Measurements from ENCODE around the gene ENPEP.
"Not testable (repeated sequence)": the region's sequence is repeated elsewhere in the genome, so short reads cannot be mapped to it uniquely, and the experiment has no call there.

ENPEP gene

GRCh38 chr4:110467400-110467799 lies 8.6 kb upstream of the ENPEP start:
- Histone ChIP-seq H3K4me1 (ENCODE audit: insufficient read depth, low read length) (no peaks in the 10 kb centered on the region), H3K36me3 (ENCODE audit: insufficient read depth, low read length) (no peaks in the 10 kb centered on the region), H3K9ac (ENCODE audit: low read length) (no peak overlapping the region), H3K4me3 (ENCODE audit: low read depth in 1 of 2, low read length in 2 of 2) (no peak overlapping the region), H3K9me3 (ENCODE audit: low read length) (no peaks in the 10 kb centered on the region), H3K27me3 (ENCODE audit: control insufficient read depth in 1 of 2, insufficient read depth in 2 of 2, low read length in 2 of 2) (no peaks in the 10 kb centered on the region), H3K27ac (ENCODE audit: low read depth, low read length) (no peak overlapping the region)

DNA sequence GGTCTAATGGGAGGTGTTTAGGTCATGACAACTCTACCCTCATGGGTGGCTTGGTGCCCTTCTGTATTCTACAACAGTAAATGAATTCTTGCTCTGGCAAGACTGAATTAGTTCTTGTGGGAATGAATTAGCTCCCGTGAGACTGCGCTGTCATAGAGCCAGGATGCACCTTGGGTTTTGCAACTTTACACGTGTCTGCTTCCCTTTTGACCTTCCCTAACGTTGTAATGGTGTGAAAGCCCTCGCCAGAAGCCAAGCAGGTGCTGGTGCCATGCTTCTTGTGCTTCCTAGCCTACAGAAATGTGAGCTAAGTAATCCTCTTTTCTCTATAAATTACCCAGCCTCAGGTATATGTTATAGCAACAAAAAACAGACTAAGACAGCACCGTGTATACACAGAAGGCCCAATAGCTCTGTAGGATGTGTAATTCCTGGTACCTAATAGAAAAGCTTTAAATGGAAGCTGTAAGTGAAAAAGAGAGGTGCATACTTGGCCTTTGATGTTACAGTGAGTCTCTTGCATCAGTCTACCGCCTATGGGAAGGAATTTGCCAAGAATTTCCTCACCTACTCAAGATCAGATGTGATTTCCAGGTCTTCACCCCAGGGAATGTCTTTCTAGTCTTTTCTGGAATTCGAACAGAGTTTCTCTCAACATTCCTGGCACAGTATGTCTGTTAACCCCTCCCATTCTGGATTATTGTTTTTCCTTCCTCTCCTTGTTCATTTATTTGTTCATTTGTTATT lies 3.2 kb upstream of the ENPEP start:
- Histone ChIP-seq H3K27me3 (ENCODE audit: control insufficient read depth in 1 of 2, insufficient read depth in 2 of 2, low read length in 2 of 2) (no peaks in the 10 kb centered on the region), H3K27ac (ENCODE audit: low read depth, low read length) (no peak overlapping the region), H3K4me3 (ENCODE audit: low read depth in 1 of 2, low read length in 2 of 2) (no peak overlapping the region), H3K36me3 (ENCODE audit: insufficient read depth, low read length) (no peaks in the 10 kb centered on the region), H3K9ac (ENCODE audit: low read length) (no peak overlapping the region), H3K9me3 (ENCODE audit: low read length) (no peaks in the 10 kb centered on the region), H3K4me1 (ENCODE audit: insufficient read depth, low read length) (peaks cover 6% of the 10 kb centered on the region)

DNA sequence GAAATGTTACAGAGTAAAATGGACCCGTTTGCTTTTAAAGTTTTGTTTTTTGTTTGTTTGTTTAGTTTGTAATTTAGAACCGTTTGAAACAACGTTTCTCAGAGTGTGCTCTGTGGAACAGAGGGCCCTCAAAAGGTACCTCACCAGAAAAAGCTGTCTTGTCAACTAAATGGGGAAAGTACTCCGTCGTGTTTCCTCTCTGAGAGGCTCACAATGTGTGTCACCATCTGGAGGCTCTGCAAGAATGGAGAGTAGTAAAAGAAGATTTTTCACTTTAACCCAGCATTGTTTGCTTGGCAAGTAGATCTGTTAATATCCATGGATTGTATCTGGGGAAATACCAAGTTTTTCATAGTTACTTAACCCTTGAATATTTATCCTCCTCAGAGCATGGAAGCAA lies 1.5 kb upstream of the ENPEP start:
- Histone ChIP-seq H3K36me3 (ENCODE audit: insufficient read depth, low read length) (no peaks in the 10 kb centered on the region), H3K9me3 (ENCODE audit: low read length) (no peaks in the 10 kb centered on the region), H3K4me3 (ENCODE audit: low read depth in 1 of 2, low read length in 2 of 2) (no peak overlapping the region), H3K27ac (ENCODE audit: low read depth, low read length) (no peak overlapping the region), H3K27me3 (ENCODE audit: control insufficient read depth in 1 of 2, insufficient read depth in 2 of 2, low read length in 2 of 2) (no peaks in the 10 kb centered on the region), H3K4me1 (ENCODE audit: insufficient read depth, low read length) (peaks cover 6% of the 10 kb centered on the region), H3K9ac (ENCODE audit: low read length) (no peak overlapping the region)

- H3K36me3 ChIP-seq (ENCODE audit: insufficient read depth, low read length); H3K4me1 ChIP-seq (ENCODE audit: insufficient read depth, low read length); H3K9me3 ChIP-seq (ENCODE audit: low read length); H3K27me3 ChIP-seq (ENCODE audit: control insufficient read depth in 1 of 2, insufficient read depth in 2 of 2, low read length in 2 of 2); H3K9ac ChIP-seq (ENCODE audit: low read length); H3K27ac ChIP-seq (ENCODE audit: low read depth, low read length); H3K4me3 ChIP-seq (ENCODE audit: low read depth in 1 of 2, low read length in 2 of 2): not testable (repeated sequence)
Observed at GRCh38 chr4:110475080-110475479, 875 bp upstream of the ENPEP start.

GRCh38 chr4:110477836-110478235 lies 1.9 kb downstream of the ENPEP start:
- Histone ChIP-seq H3K4me3 (ENCODE audit: low read depth in 1 of 2, low read length in 2 of 2) (no peak overlapping the region), H3K36me3 (ENCODE audit: insufficient read depth, low read length) (no peaks in the 10 kb centered on the region), H3K27ac (ENCODE audit: low read depth, low read length) (no peak overlapping the region), H3K9me3 (ENCODE audit: low read length) (no peaks in the 10 kb centered on the region), H3K4me1 (ENCODE audit: insufficient read depth, low read length) (peaks cover 6% of the 10 kb centered on the region), H3K27me3 (ENCODE audit: control insufficient read depth in 1 of 2, insufficient read depth in 2 of 2, low read length in 2 of 2) (no peaks in the 10 kb centered on the region), H3K9ac (ENCODE audit: low read length) (no peak overlapping the region)

DNA sequence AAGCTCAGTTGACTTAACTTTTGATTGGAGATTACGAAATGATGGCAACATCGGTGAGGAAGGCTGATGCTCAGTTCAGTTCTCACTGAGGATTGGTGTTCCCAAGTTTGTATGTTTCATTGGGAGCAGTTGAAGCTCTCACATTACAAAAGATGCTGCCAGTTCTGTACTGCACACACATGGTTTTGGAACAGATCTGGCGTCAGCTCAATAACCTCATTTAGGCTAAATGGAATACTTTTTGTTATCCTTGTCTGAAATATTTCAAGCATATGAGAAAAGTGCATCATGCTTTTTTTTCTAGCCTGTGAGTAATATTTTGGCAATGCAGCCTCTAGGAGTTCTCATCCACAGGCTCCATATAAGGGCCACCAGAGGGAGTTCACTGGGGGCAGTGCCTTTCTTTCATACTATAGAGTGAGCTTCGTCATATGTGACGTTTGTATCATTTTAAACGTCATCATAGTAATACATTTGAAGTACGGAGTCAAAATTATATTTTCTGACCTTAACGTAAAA lies 4.1 kb downstream of the ENPEP start:
- H3K36me3 ChIP-seq (ENCODE audit: insufficient read depth, low read length), result no peaks in the 10 kb centered on the region
- H3K4me1 ChIP-seq (ENCODE audit: insufficient read depth, low read length), result peaks cover 6% of the 10 kb centered on the region
- H3K9ac ChIP-seq (ENCODE audit: low read length), result no peak overlapping the region
- H3K9me3 ChIP-seq (ENCODE audit: low read length), result no peaks in the 10 kb centered on the region
- no peak overlapping the region for H3K4me3 ChIP-seq (ENCODE audit: low read depth in 1 of 2, low read length in 2 of 2)
- H3K27ac ChIP-seq (ENCODE audit: low read depth, low read length), result no peak overlapping the region
- no peaks in the 10 kb centered on the region for H3K27me3 ChIP-seq (ENCODE audit: control insufficient read depth in 1 of 2, insufficient read depth in 2 of 2, low read length in 2 of 2)

GRCh38 chr4:110480746-110481271 lies 4.9 kb downstream of the ENPEP start:
- H3K27ac ChIP-seq (ENCODE audit: low read depth, low read length), result no peak overlapping the region
- H3K27me3 ChIP-seq (ENCODE audit: control insufficient read depth in 1 of 2, insufficient read depth in 2 of 2, low read length in 2 of 2), result no peaks in the 10 kb centered on the region

DNA sequence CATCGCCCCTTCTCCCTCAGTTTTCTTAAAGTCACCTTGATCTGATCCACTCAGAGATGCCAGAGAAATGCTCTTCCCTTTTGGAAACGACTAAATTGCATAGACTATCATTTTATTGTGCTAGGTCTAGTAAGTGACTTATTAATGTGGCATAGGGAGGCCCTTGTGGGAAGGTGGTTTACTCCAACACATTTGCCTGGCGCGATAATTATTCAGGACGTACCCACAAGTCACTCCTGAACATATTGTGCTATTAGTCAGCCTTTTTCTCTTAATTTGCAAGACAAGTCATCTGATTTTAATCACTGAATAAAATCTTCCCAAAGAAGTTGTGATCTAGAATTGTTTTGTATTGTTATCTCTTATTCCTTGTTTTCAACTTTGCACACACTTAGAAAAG lies 7.6 kb downstream of the ENPEP start:
- Histone ChIP-seq H3K9ac (ENCODE audit: low read length) (no peak overlapping the region), H3K9me3 (ENCODE audit: low read length) (no peaks in the 10 kb centered on the region), H3K36me3 (ENCODE audit: insufficient read depth, low read length) (no peaks in the 10 kb centered on the region), H3K27ac (ENCODE audit: low read depth, low read length) (no peak overlapping the region), H3K4me1 (ENCODE audit: insufficient read depth, low read length) (no peaks in the 10 kb centered on the region), H3K27me3 (ENCODE audit: control insufficient read depth in 1 of 2, insufficient read depth in 2 of 2, low read length in 2 of 2) (no peaks in the 10 kb centered on the region), H3K4me3 (ENCODE audit: low read depth in 1 of 2, low read length in 2 of 2) (no peak overlapping the region)

More at GRCh38 chr4:110480746-110481271, 4.9 kb downstream of the ENPEP start:
- no peak overlapping the region for H3K4me3 ChIP-seq (ENCODE audit: low read depth in 1 of 2, low read length in 2 of 2)
- no peaks in the 10 kb centered on the region for H3K36me3 ChIP-seq (ENCODE audit: insufficient read depth, low read length)
- peaks cover 1% of the 10 kb centered on the region for H3K4me1 ChIP-seq (ENCODE audit: insufficient read depth, low read length)
- no peak overlapping the region for H3K9ac ChIP-seq (ENCODE audit: low read length)
- H3K9me3 ChIP-seq (ENCODE audit: low read length), result no peaks in the 10 kb centered on the region

DNA sequence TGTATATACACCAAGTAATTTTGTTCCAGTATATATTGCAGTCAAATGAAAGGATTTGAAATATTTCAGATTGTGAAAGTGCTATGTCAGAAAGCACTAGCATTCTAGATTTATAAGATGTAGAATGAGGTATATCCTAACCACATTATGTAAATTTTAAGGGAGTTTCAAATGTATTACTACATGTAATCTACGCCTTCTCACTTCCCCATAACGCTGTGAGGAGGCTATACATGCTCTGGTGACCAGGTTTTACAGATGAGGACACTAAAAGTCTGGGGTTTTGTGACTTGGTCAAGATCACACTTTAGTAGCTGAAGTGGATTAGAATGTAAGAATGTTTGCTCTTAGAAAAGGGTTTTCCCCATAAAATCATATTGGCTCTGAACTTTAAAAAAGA lies 8.1 kb downstream of the ENPEP start:
- H3K9ac ChIP-seq (ENCODE audit: low read length), result no peak overlapping the region
- no peaks in the 10 kb centered on the region for H3K4me1 ChIP-seq (ENCODE audit: insufficient read depth, low read length)
- H3K36me3 ChIP-seq (ENCODE audit: insufficient read depth, low read length), result no peaks in the 10 kb centered on the region
- H3K4me3 ChIP-seq (ENCODE audit: low read depth in 1 of 2, low read length in 2 of 2), result no peak overlapping the region
- H3K27me3 ChIP-seq (ENCODE audit: control insufficient read depth in 1 of 2, insufficient read depth in 2 of 2, low read length in 2 of 2), result no peaks in the 10 kb centered on the region
- no peak overlapping the region for H3K27ac ChIP-seq (ENCODE audit: low read depth, low read length)
- no peaks in the 10 kb centered on the region for H3K9me3 ChIP-seq (ENCODE audit: low read length)

- H3K27me3 ChIP-seq (ENCODE audit: control insufficient read depth in 1 of 2, insufficient read depth in 2 of 2, low read length in 2 of 2), result no peaks in the 10 kb centered on the region
- H3K27ac ChIP-seq (ENCODE audit: low read depth, low read length), result no peak overlapping the region
- no peaks in the 10 kb centered on the region for H3K36me3 ChIP-seq (ENCODE audit: insufficient read depth, low read length)
- no peaks in the 10 kb centered on the region for H3K9me3 ChIP-seq (ENCODE audit: low read length)
- H3K4me1 ChIP-seq (ENCODE audit: insufficient read depth, low read length), result no peaks in the 10 kb centered on the region
- no peak overlapping the region for H3K9ac ChIP-seq (ENCODE audit: low read length)
- no peak overlapping the region for H3K4me3 ChIP-seq (ENCODE audit: low read depth in 1 of 2, low read length in 2 of 2)
Observed at GRCh38 chr4:110484767-110485166, 8.8 kb downstream of the ENPEP start.

DNA sequence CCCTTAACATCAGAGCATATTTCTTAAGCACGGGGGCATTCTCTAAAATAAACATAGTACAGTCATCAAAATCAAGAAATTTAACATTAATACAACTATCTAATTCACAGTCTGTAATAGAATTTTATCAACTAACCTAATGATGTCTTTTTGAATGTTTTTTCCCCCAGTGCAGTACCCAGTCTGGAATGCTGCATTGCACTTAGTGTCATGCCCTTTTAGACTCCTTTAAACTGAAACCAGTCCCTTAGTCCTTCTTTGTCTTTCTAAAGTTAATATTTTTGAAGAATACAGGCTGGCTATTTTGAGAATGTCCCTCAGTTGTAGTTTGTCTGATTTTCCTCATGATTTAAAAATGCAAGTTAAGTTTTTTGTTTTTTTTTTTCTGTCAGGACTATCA lies 9.5 kb downstream of the ENPEP start:
- Histone ChIP-seq H3K9me3 (ENCODE audit: low read length) (no peaks in the 10 kb centered on the region), H3K36me3 (ENCODE audit: insufficient read depth, low read length) (no peaks in the 10 kb centered on the region), H3K4me3 (ENCODE audit: low read depth in 1 of 2, low read length in 2 of 2) (no peak overlapping the region), H3K27me3 (ENCODE audit: control insufficient read depth in 1 of 2, insufficient read depth in 2 of 2, low read length in 2 of 2) (no peaks in the 10 kb centered on the region), H3K4me1 (ENCODE audit: insufficient read depth, low read length) (no peaks in the 10 kb centered on the region), H3K27ac (ENCODE audit: low read depth, low read length) (no peak overlapping the region), H3K9ac (ENCODE audit: low read length) (no peak overlapping the region)

DNA sequence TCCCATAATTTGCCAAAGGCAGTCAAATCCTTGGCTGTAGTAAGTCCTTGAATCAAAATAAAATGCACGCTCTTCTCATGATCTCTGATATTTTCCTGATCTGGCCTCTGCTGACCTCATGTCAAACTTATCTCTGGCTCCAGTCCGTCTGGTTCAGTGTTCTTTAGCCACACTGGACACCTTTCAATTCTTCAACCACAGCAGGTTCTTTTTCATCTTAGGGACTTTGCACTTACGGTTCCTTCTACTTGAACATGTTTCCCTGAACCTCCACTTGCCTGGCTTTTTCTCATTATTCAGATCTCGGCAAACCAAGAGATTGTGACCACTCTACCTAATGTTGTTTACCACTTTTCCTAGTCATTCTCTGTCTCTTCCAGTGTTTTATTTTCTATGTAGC lies 10.3 kb downstream of the ENPEP start:
- H3K27me3 ChIP-seq (ENCODE audit: control insufficient read depth in 1 of 2, insufficient read depth in 2 of 2, low read length in 2 of 2), result no peaks in the 10 kb centered on the region
- H3K36me3 ChIP-seq (ENCODE audit: insufficient read depth, low read length), result no peaks in the 10 kb centered on the region
- no peak overlapping the region for H3K4me3 ChIP-seq (ENCODE audit: low read depth in 1 of 2, low read length in 2 of 2)
- no peaks in the 10 kb centered on the region for H3K9me3 ChIP-seq (ENCODE audit: low read length)
- no peak overlapping the region for H3K9ac ChIP-seq (ENCODE audit: low read length)
- no peaks in the 10 kb centered on the region for H3K4me1 ChIP-seq (ENCODE audit: insufficient read depth, low read length)
- no peak overlapping the region for H3K27ac ChIP-seq (ENCODE audit: low read depth, low read length)
